Measurements from ENCODE around the gene HNRNPF. TPM values are rescaled to one million over a fixed set of nuclear protein-coding genes. Genes with fewer than 3 reads are reported as not detected.

Gene HNRNPF
- total and polyA plus RNA-seq, 2 of the 8 experiments (the other 6 are each of a cell fraction or from before 2014, with no cell fraction given) = 209 to 389 TPM

- no peak overlapping the region for H3K56ac ChIP-seq (replicated peaks; ENCODE audit: insufficient read length, low read depth, low read length)
- H3K23me2 ChIP-seq (ENCODE audit: low read depth, low read length) = no peaks in the 10 kb centered on the region; the same call in 1 of the 2 replicates
- no peak overlapping the region for H3K4me3 ChIP-seq (ENCODE audit: extremely low read depth in 1 of 4, insufficient read depth in 2 of 4, low read depth in 3 of 4, low read length in 4 of 4)
- H4K8ac ChIP-seq (ENCODE audit: extremely low read depth, insufficient read depth, low read length) = no peak overlapping the region
- H3K79me2 ChIP-seq (ENCODE audit: control insufficient read depth in 1 of 2, insufficient read depth in 2 of 2, low read length in 2 of 2) = no peaks in the 10 kb centered on the region
- no peak overlapping the region for H4K5ac ChIP-seq (ENCODE audit: insufficient read length, low read depth, low read length)
- H3K4me1 ChIP-seq (replicated peaks in 1 of 4; ENCODE audit: control insufficient read depth in 3 of 4, insufficient read depth in 4 of 4, low read length in 3 of 4) = no peaks in the 10 kb centered on the region
- H2BK15ac ChIP-seq (ENCODE audit: low read length) = no peak overlapping the region
- 93% methylated on average over 4 of the region's 5 CpGs; no CpG with 5 or more reads in 1 of the 2 experiments for WGBS, 2 experiments (ENCODE audit: extremely low coverage in 1 of 2, insufficient coverage in 1 of 2, insufficient read length in 1 of 2, insufficient replicate concordance in 2 of 2, low coverage in 1 of 2, low lambda C conversion rate in 2 of 2, missing lambda C conversion rate in 1 of 2)
- no peak overlapping the region for H3K14ac ChIP-seq (ENCODE audit: insufficient read length)
- no peak overlapping the region for H2BK20ac ChIP-seq (ENCODE audit: low read length)
- H3K27me3 ChIP-seq (replicated peaks in 1 of 4; ENCODE audit: control insufficient read depth in 3 of 4, extremely low read depth in 1 of 4, insufficient read depth in 3 of 4, low read length in 3 of 4) = no peaks in the 10 kb centered on the region
- H3K4ac ChIP-seq (replicated peaks; ENCODE audit: insufficient read length, low read depth, low read length) = no peak overlapping the region
- TF ChIP-seq TAF7 (optimal IDR thresholded peaks at IDR 0.05; ENCODE audit: borderline replicate concordance, low read depth, low read length) (no peak), CHD1 (IDR thresholded peaks at IDR 0.05; ENCODE audit: low read depth, low read length) (no peak), RNF2 (IDR thresholded peaks at IDR 0.05; ENCODE audit: borderline replicate concordance, low read depth, low read length, missing control alignments, poor library complexity, severe bottlenecking) (no peak)
- H3K27ac ChIP-seq (ENCODE audit: low read depth, low read length) = no peak overlapping the region
- no peak overlapping the region for H4K91ac ChIP-seq (replicated peaks; ENCODE audit: insufficient read length, low read length)
- no peak overlapping the region for H3K9ac ChIP-seq (replicated peaks in 1 of 4; ENCODE audit: extremely low read depth in 1 of 4, low read depth in 3 of 4, low read length in 3 of 4)
- H3K18ac ChIP-seq (ENCODE audit: extremely low read depth, low read length) = no peak overlapping the region
- no peak overlapping the region for H3K23ac ChIP-seq (ENCODE audit: insufficient read length)
- no peak overlapping the region for H3K4me2 ChIP-seq (ENCODE audit: insufficient read depth in 1 of 2, low read depth in 2 of 2, low read length in 2 of 2)
- no peak overlapping the region for H2BK5ac ChIP-seq (ENCODE audit: low read depth, low read length)
- no peaks in the 10 kb centered on the region for H3K79me1 ChIP-seq (ENCODE audit: low read depth, low read length)
- no peak overlapping the region for H2AK5ac ChIP-seq (ENCODE audit: low read depth, low read length)
- ChIA-PET CTCF (ENCODE audit: partially characterized antibody) (interaction anchor here (0.6 to 0.7 kb wide), 2 partner anchors 18 to 93 kb away, joined by 3 read pairs; no protein-coding TSS in a partner anchor), POLR2A (ENCODE audit: partially characterized antibody) (interaction anchor here (0.6 kb wide), 1 partner anchor 50 kb away, joined by 3 read pairs; no protein-coding TSS in a partner anchor)
- FAIRE-seq = no peak
- H3K36me3 ChIP-seq (ENCODE audit: control insufficient read depth in 2 of 4, insufficient read depth in 4 of 4, low read length in 3 of 4) = no peaks in the 10 kb centered on the region
- no peak overlapping the region for H2AFZ ChIP-seq (ENCODE audit: low read length)
- H2BK120ac ChIP-seq (replicated peaks; ENCODE audit: low read depth, low read length) = no peak overlapping the region
- no peak for DNase-seq (ENCODE audit: low read depth in 1 of 2, low spot score in 2 of 2)
- no peaks in the 10 kb centered on the region for H3K9me3 ChIP-seq (ENCODE audit: insufficient read depth in 2 of 2, low read depth in 1 of 2, low read length in 1 of 2)
- no peak overlapping the region for H2BK12ac ChIP-seq (ENCODE audit: low read depth, low read length)
- no peaks in the 10 kb centered on the region for H4K20me1 ChIP-seq (replicated peaks in 1 of 2; ENCODE audit: control insufficient read depth in 1 of 2, insufficient read depth in 2 of 2, low read length in 2 of 2)
These were observed 31.6 kb upstream of the HNRNPF start for GRCh38 chr10:43440463-43441134.

Measured in H1 (cell line).